Measurements from ENCODE around the gene EIF2B4.

- TF ChIP-seq CTCF (IDR thresholded peaks at IDR 0.05) (no peak), EP300 (IDR thresholded peaks at IDR 0.05) (no peak), REST (IDR thresholded peaks at IDR 0.05) (no peak), MYC (IDR thresholded peaks at IDR 0.05; ENCODE audit: borderline replicate concordance, low read length) (no peak), E2F6 (IDR thresholded peaks at IDR 0.05; ENCODE audit: borderline replicate concordance, low read depth) (no peak), FOXS1 (CRISPR knock-in tag; IDR thresholded peaks at IDR 0.05) (no peak), CBX8 (IDR thresholded peaks at IDR 0.05) (no peak), POLR2A (IDR thresholded peaks at IDR 0.05; ENCODE audit: low read length) (no peak), HOXB5 (CRISPR knock-in tag; IDR thresholded peaks at IDR 0.05) (no peak), PHF8 (IDR thresholded peaks at IDR 0.05; ENCODE audit: borderline replicate concordance, low read depth) (no peak), CHD4 (IDR thresholded peaks at IDR 0.05; ENCODE audit: borderline replicate concordance) (no peak), CEBPB (IDR thresholded peaks at IDR 0.05) (no peak), CHD2 (IDR thresholded peaks at IDR 0.05; ENCODE audit: low read length, partially characterized antibody) (no peak)
Measured at GRCh38 chr2:27373567-27373966, 3.4 kb upstream of the EIF2B4 start.

Measured in A549 (cell line).